Stimulated activated naive CD4-positive, alpha-beta T cell (primary cell): Measurements from ENCODE around the gene TSHZ2.

Experiments
- DNase-seq, 6 experiments: peaks; one replicate each; lab custom pipeline; 2025; lab: John Stamatoyannopoulos, UW

TSHZ2 gene

GRCh38 chr20:53162251-53162835, 190.2 kb downstream of the TSHZ2 start:
- no peak for DNase-seq

GRCh38 chr20:53163486-53163885, 191.3 kb downstream of the TSHZ2 start:
- DNase-seq: no peak

- no peak for DNase-seq
Observed at GRCh38 chr20:53164072-53164471, 191.9 kb downstream of the TSHZ2 start.

GRCh38 chr20:53165452-53165851, 193.3 kb downstream of the TSHZ2 start:
- no peak for DNase-seq

- no peak for DNase-seq
Observed at GRCh38 chr20:53168491-53168890, 196.3 kb downstream of the TSHZ2 start.

- DNase-seq: no peak
Observed at GRCh38 chr20:53170196-53170595, 198.0 kb downstream of the TSHZ2 start.

- DNase-seq: no peak
Observed at GRCh38 chr20:53171065-53171464, 198.9 kb downstream of the TSHZ2 start.

GRCh38 chr20:53174454-53174853, 202.3 kb downstream of the TSHZ2 start:
- DNase-seq: no peak

- DNase-seq: no peak
Observed at GRCh38 chr20:53175135-53175780, 203.1 kb downstream of the TSHZ2 start.

GRCh38 chr20:53176134-53176533, 204.0 kb downstream of the TSHZ2 start:
- DNase-seq: no peak

GRCh38 chr20:53177687-53178086, 205.5 kb downstream of the TSHZ2 start:
- DNase-seq: no peak

- DNase-seq: no peak
Observed at GRCh38 chr20:53179749-53180148, 207.6 kb downstream of the TSHZ2 start.

- no peak for DNase-seq
Observed at GRCh38 chr20:53180928-53181362, 208.8 kb downstream of the TSHZ2 start.

- DNase-seq: no peak
Observed at GRCh38 chr20:53181866-53182376, 209.8 kb downstream of the TSHZ2 start.

GRCh38 chr20:53183181-53183580, 211.0 kb downstream of the TSHZ2 start:
- no peak for DNase-seq

- no peak for DNase-seq
Observed at GRCh38 chr20:53186635-53187034, 214.5 kb downstream of the TSHZ2 start.

GRCh38 chr20:53187392-53188068, 215.4 kb downstream of the TSHZ2 start:
- DNase-seq: no peak

GRCh38 chr20:53190225-53190624, 218.1 kb downstream of the TSHZ2 start:
- DNase-seq: no peak

GRCh38 chr20:53191957-53192356, 219.8 kb downstream of the TSHZ2 start:
- no peak for DNase-seq

GRCh38 chr20:53194306-53195290, 222.4 kb downstream of the TSHZ2 start:
- no peak for DNase-seq

- DNase-seq: no peak
Observed at GRCh38 chr20:53195876-53196610, 223.9 kb downstream of the TSHZ2 start.
